Heart left ventricle (tissue), 13 donors: ENCODE results near the gene RBM8A.

Source experiments
- CTCF ChIP-seq, 12 donors: fragments of 200-600 bp; sonication (generic) in 4 of 12; IDR thresholded peaks; one replicate each; pipeline versions ENCODE4 v1.5.0 to v1.8.0; 2018 to 2022; ENCODE audit warnings: antibody characterized with exemption in 12 of 12, mild to moderate bottlenecking in 5 of 12
- POLR2A ChIP-seq, 2 donors: fragments of 450-650 bp; IDR thresholded peaks; one replicate each; pipeline ENCODE4 v1.6.1; 2017; ENCODE audit warnings: antibody characterized with exemption in 2 of 2, mild to moderate bottlenecking in 2 of 2, moderate library complexity in 2 of 2
- donor health status: ischemic (EF 13 %, LVEDD 7.1; RV severe dilation, severe dysfunction).
- donor health status: DM: no; HTN: yes; CAD: no.
- donor health status: DM: no; HTN: no; CAD: no.
- donor health status: ischemic (EF 25% LVEDD 6.9; RV normal size, moderate dysfunction).
- donor health status: ischemic (EF 25% LVEDD 5.7; RV mildly dilated, moderate dysfunction).
- donor health status: ischemic (EF 35%, LVEDD 5.7; RV mildly dilated, moderate dysfunction).
- donor health status: nonischemic (EF 11% LVEDD 7.7; RV severe dilation, severe dysfunction).
- donor health status: DM: yes; HTN: yes; CAD: no.
- donor health status: PGD.
- donor health status: ischemic (EF 29% LVEDD 5.4; RV normal size, mild dysfunction).
- donor health status: nonischemic (EF 23%, LVEDD 6.1; RV moderate dilation, normal function).

GRCh38 chr1:145901312-145902021 is 25.8 kb downstream of the RBM8A start:
- TF ChIP-seq CTCF (IDR thresholded peaks at IDR 0.05): no peak
- no peak for TF ChIP-seq POLR2A (IDR thresholded peaks at IDR 0.05)
